Psoas muscle (tissue), 8 donors: Measurements from ENCODE around the gene FRMD7. TPM values are rescaled to one million over a fixed set of nuclear protein-coding genes. Genes with fewer than 3 reads are reported as not detected.

Experiments used
- ATAC-seq, 4 donors: fragments of 200-7000 bp; cut with Tn5 transposase; one replicate each; pipeline ENCODE4 v1.9.1; 2020; ENCODE audit warnings: moderate library complexity in 3 of 4, mild to moderate bottlenecking in 2 of 4
- DNase-seq, 2 donors: peaks; one replicate each; pipeline ENCODE4 v3.0.0-alpha.2; 2020
- H3K27ac ChIP-seq: fragments of 200-600 bp; one replicate; pipeline ENCODE4 v1.8.0; 2022
- H3K27me3 ChIP-seq, 3 donors: fragments of 200-600 bp in 1 of 3; one replicate each; pipeline versions ENCODE4 v1.6.1 to v1.8.0; 2013 to 2022; ENCODE audit warnings: low read length in 2 of 3, mild to moderate bottlenecking in 2 of 3, moderate library complexity in 1 of 3; ENCODE audit not compliant: insufficient read depth in 3 of 3
- H3K36me3 ChIP-seq, 2 donors: fragments of 200-600 bp in 1 of 2; one replicate each; pipeline versions ENCODE4 v1.6.1 to v1.8.0; 2013 to 2022; ENCODE audit warnings: low read depth in 1 of 2, mild to moderate bottlenecking in 1 of 2, moderate library complexity in 1 of 2; ENCODE audit not compliant: insufficient read depth in 1 of 2
- H3K4me1 ChIP-seq: fragments of 200-600 bp; one replicate; pipeline ENCODE4 v1.8.0; 2022
- H3K4me3 ChIP-seq: fragments of 200-600 bp; one replicate; pipeline ENCODE4 v1.8.0; 2022; ENCODE audit warnings: mild to moderate bottlenecking
- H3K9me3 ChIP-seq: fragments of 200-600 bp; one replicate; pipeline ENCODE4 v1.8.0; 2022
- CTCF ChIP-seq: fragments of 200-600 bp; IDR thresholded peaks from one replicate; pipeline ENCODE4 v1.8.0; 2022; ENCODE audit warnings: antibody characterized with exemption
- WGBS, 3 donors: extraction: QIAGEN DNeasy Blood & Tissue Kit; methylation state at CpG; one replicate each; pipeline versions ENCODE4 v1.1.6 to v1.1.7; 2013; 5-methylcytosine and 5-hydroxymethylcytosine counted together
- intact Hi-C, 2 donors: fragments of 100-400 bp; cut with DNase I; formaldehyde crosslinking; loops; one replicate each; pipeline versions ENCODE4 v1.11.0 to v1.14.2; 2022
- polyA plus RNA-seq, 3 donors: library from polyadenylated mRNA; stranded (reverse); fragments of 200-250 nt; gene quantifications; one replicate each; pipeline ENCODE4 v1.2.3, GENCODE V29; 2013
- total RNA-seq, 4 donors: library from RNA; stranded (reverse); fragmentation: NEBNext Ultra II Directional in 2 of 4; extraction: Animal tissue kit (Norgen Biotek cat#: 25700) in 2 of 4; gene quantifications; one replicate each; pipeline versions ENCODE4 v1.2.1 to v1.2.4, GENCODE V29; 2021 to 2023
- donor health status: healthy with polysubstance abuse.
- donor health status: DM: no; HTN: no; CAD: no; lungs with moderate emphysema.
- donor health status: Bipolar disorder and iron deficiency.
- donor health status: healthy.
- donor health status: DM: yes; HTN: yes; CAD: no.
- donor health status: DM: no; HTN: no; CAD: no.
- donor health status: DM: no; HTN: no; CAD: no.
- donor health status: DM: yes; HTN: yes; CAD: no.

FRMD7 gene
- total and polyA plus RNA-seq, 7 donors, result 0.04 to 0.13 (median 0.10) TPM; not detected in 4

DNA sequence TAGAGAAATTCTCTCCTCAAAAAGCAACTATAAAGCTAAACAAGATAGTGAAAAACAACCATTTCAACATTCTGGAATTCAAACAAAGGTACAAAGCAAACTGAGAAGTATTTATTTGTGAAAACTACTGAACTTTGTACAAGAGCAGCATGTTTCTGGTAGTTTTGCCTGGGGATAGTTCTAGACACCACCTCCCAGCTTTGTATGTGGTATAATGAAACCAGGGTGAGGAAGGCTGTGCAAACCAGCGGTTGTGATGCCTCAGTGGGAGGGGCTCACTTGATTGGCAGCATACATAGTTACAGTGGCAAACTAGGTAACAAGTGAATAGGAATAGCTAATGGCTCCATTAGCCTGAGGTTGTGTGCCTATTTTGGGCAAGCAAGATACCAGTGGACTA lies 18.6 kb upstream of the FRMD7 start:
- WGBS, 3 donors, result 19 to 50% (median 33%) methylated on average over 1 of the region's 1 CpG
- Histone ChIP-seq H3K27me3 (peaks cover 0 to 2% (median 0%) of the 10 kb centered on the region in 3 donors), H3K4me3 (no peak overlapping the region), H3K36me3 (no peaks in the 10 kb centered on the region), H3K9me3 (no peaks in the 10 kb centered on the region), H3K4me1 (no peaks in the 10 kb centered on the region), H3K27ac (no peak overlapping the region)
- ATAC-seq (no peak), DNase-seq (no peak)
- no peak for TF ChIP-seq CTCF
- intact Hi-C loops, result no loop called here

DNA sequence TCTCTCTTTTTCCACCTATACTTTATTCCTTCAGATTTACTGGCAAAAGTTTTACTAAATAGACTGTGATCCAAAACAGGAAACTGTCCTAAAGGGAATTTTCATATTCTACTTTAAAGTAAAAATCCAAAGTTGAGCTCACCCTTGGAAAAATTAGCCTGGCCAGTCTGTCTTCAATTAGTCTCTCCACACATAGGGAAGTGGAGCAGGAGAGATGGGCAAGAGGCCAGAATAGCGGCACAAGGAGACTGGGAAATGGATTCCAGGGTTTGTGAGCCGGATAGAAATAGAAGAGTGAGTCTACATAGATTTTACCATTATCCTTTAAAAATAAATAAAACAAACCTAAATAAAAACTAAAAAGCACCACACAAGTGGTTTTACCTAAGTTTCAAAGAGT lies 16.2 kb upstream of the FRMD7 start:
- H3K4me1 ChIP-seq, result no peaks in the 10 kb centered on the region
- H3K9me3 ChIP-seq, result peaks cover 6% of the 10 kb centered on the region
- intact Hi-C loops, result no loop called here
- WGBS, 3 donors, result 35 to 59% (median 55%) methylated on average over 2 of the region's 2 CpGs
- no peak for DNase-seq
- H3K36me3 ChIP-seq, result no peaks in the 10 kb centered on the region
- H3K27ac ChIP-seq, result no peak overlapping the region
- H3K4me3 ChIP-seq, result no peak overlapping the region
- no peak for ATAC-seq
- H3K27me3 ChIP-seq, result peaks cover 0 to 7% (median 0%) of the 10 kb centered on the region in 3 donors
- no peak for TF ChIP-seq CTCF

DNA sequence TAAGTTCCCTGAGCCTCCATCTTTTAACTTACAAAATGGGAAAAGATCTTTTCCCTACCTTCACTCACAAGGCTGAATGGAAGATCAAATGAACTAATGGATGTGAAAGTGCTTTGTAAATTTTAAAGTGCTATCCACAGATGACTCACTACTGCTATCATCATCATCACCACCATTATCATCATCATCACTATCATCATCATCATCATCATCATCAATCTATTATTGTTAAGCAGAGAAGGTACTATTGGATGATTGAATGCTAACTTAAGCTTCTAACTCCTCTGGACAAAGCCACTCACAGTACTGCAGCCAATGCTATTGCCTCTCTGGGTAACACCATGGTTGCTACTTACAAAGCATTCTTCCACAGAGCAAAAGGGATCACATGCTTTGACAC lies 1.9 kb downstream of the FRMD7 start:
- DNase-seq (no peak), ATAC-seq (no peak)
- peaks cover 0 to 8% (median 0%) of the 10 kb centered on the region in 3 donors for H3K27me3 ChIP-seq
- TF ChIP-seq CTCF, result no peak
- H3K36me3 ChIP-seq, result no peaks in the 10 kb centered on the region
- no peak overlapping the region for H3K4me3 ChIP-seq
- no peak overlapping the region for H3K27ac ChIP-seq
- H3K4me1 ChIP-seq, result no peaks in the 10 kb centered on the region
- intact Hi-C loops, result no loop called here
- H3K9me3 ChIP-seq, result no peaks in the 10 kb centered on the region

GRCh38 chrX:132120913-132121312 lies 6.9 kb downstream of the FRMD7 start:
- no peak for TF ChIP-seq CTCF
- no peak overlapping the region for H3K4me3 ChIP-seq
- ATAC-seq (no peak), DNase-seq (no peak)
- no peaks in the 10 kb centered on the region for H3K27me3 ChIP-seq
- H3K27ac ChIP-seq, result no peak overlapping the region
- no peaks in the 10 kb centered on the region for H3K36me3 ChIP-seq
- no peaks in the 10 kb centered on the region for H3K4me1 ChIP-seq
- no peaks in the 10 kb centered on the region for H3K9me3 ChIP-seq
- intact Hi-C loops, result no loop called here
- WGBS, 3 donors, result 61 to 90% (median 78%) methylated on average over 4 of the region's 4 CpGs

DNA sequence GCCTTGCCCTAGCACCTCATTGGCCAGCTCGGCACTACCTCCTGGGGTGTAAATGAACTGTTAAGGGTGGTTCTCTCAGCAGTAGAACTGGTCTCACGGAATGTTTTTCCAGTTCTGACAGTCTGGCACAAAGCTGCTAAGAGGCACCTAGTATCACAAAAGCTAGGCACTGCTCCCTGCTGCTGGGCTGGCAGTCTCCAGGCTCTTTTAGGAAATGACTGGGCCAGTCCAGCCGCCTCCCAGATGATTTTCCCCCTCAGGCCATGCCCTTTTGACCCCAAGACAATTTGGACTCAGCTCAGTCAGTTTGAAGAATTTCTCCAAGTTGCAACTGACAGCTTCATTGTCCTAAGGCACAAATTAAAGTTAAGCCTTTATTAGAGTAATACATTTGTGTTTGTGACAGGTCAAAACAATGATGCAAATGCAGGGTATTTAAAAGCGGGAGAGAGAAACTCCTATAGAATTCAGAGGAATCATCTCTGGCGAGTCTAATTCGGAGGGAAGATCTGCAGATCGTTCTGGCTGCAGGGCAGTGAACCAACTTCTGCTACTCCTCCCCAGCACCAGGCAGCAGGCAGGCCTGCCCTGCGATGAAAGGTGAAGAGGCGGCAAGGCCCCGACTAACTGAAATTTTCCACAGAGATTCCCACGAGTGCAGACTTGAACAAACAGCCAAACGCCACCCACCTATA lies 7.9 kb downstream of the FRMD7 start:
- DNase-seq, result no peak
- Histone ChIP-seq H3K36me3 (no peaks in the 10 kb centered on the region), H3K4me3 (no peak overlapping the region), H3K27me3 (peaks cover 0 to 3% (median 0%) of the 10 kb centered on the region in 3 donors), H3K4me1 (no peaks in the 10 kb centered on the region), H3K27ac (no peak overlapping the region), H3K9me3 (no peaks in the 10 kb centered on the region)
- intact Hi-C loops, result no loop called here
- no peak for ATAC-seq
- TF ChIP-seq CTCF, result no peak
- WGBS, 3 donors, result 59 to 69% (median 67%) methylated on average over 12 of the region's 12 CpGs
